SK-N-MC (cell line): ENCODE measurements around the gene TIAM1.

Source experiments
- EZH2 ChIP-seq: fragments of 200-600 bp; sonication (generic); IDR thresholded peaks from one replicate; pipeline ENCODE4 v1.6.1; 2017; ENCODE audit warnings: antibody characterized with exemption
- POLR2AphosphoS5 ChIP-seq: IDR thresholded peaks from 2 replicates; pipeline ENCODE4 v1.6.1; 2012; ENCODE audit warnings: mild to moderate bottlenecking, low read depth, low read length, borderline replicate concordance

DNA sequence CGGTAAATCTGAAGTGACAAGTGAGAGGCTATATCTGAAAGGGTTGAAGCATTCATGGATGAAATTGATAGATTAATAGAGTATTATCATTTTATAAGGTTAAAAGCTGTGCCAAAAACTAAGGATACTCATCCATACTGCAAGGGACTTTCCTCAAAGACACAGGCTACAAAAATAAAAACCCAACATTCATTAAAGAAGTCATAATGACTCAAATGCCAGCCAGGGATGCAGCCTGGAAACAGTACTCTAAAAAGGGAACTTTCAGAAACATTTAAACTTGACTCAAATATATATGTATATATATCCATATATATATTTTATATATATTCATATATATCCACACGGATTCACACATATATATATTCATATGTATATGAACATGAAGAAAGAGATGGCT is 1.1 kb upstream of the TIAM1 start:
- TF ChIP-seq POLR2AphosphoS5 (no peak), EZH2 (no peak)
